ENCODE measurements around the gene HERC2. TPM values are rescaled to one million over a fixed set of nuclear protein-coding genes. Genes with fewer than 3 reads are reported as not detected.

HERC2 gene
- total and polyA plus RNA-seq, 2 of the 8 experiments (the other 6 are each of a cell fraction or from before 2014, with no cell fraction given): 83.0 to 88.7 TPM

GRCh38 chr15:28078191-28078719 lies 243.7 kb downstream of the HERC2 start (continued):
- TF ChIP-seq CHD7 (IDR thresholded peaks at IDR 0.05; ENCODE audit: insufficient replicate concordance, low read length) (no peak), SP4 (IDR thresholded peaks at IDR 0.05; ENCODE audit: low read length) (no peak), TEAD4 (IDR thresholded peaks at IDR 0.05; ENCODE audit: low read depth, low read length) (no peak), TCF12 (IDR thresholded peaks at IDR 0.05; ENCODE audit: low read depth, low read length) (no peak), SUZ12 (IDR thresholded peaks at IDR 0.05; ENCODE audit: low read length) (no peak)
